GM23338 (cell line): Measurements from ENCODE around the gene GGT6.

Source experiments
- CREB1 ChIP-seq: fragments of 250-450 bp; sonication (Bioruptor Pico); IDR thresholded peaks from 2 replicates; pipeline ENCODE4 v1.5.0; 2020; ENCODE audit warnings: low read depth, mild to moderate bottlenecking, moderate library complexity
- CTCF ChIP-seq, 2 experiments: fragments of 200-600 bp in 1 of 2; sonication (generic) in 1 of 2; conservative IDR thresholded peaks; 2 replicates each; pipeline versions ENCODE4 v1.5.1 to v1.6.1; 2016 to 2017; ENCODE audit warnings: antibody characterized with exemption in 2 of 2, low read depth in 2 of 2, mild to moderate bottlenecking in 2 of 2, moderate library complexity in 1 of 2
- ETS1 ChIP-seq: IDR thresholded peaks from 2 replicates; pipeline ENCODE4 v1.6.1; 2016; ENCODE audit warnings: antibody characterized with exemption
- EZH2 ChIP-seq: fragments of 200-600 bp; sonication (generic); IDR thresholded peaks from one replicate; pipeline ENCODE4 v1.8.0; 2017; ENCODE audit warnings: antibody characterized with exemption, mild to moderate bottlenecking, low read depth; ENCODE audit not compliant: unreplicated experiment
- EZH2phosphoT487 ChIP-seq: fragments of 200-600 bp; sonication (generic); IDR thresholded peaks from one replicate; pipeline ENCODE4 v1.8.1; 2018; ENCODE audit warnings: antibody characterized with exemption; ENCODE audit not compliant: unreplicated experiment
- JUNB ChIP-seq: IDR thresholded peaks from one replicate; pipeline ENCODE4 v1.6.1; 2016; ENCODE audit warnings: antibody characterized with exemption; ENCODE audit not compliant: unreplicated experiment
- NANOG ChIP-seq: IDR thresholded peaks from 2 replicates; pipeline ENCODE4 v1.6.1; 2016; ENCODE audit warnings: antibody characterized with exemption, borderline replicate concordance
- POLR2AphosphoS5 ChIP-seq: IDR thresholded peaks from 2 replicates; pipeline ENCODE4 v1.6.1; 2016; ENCODE audit warnings: antibody characterized with exemption, low read depth
- ZNF114 ChIP-seq: fragments of 250-450 bp; sonication (Bioruptor Pico); IDR thresholded peaks from 2 replicates; pipeline ENCODE4 v1.5.0; 2020; ENCODE audit warnings: mild to moderate bottlenecking, moderate library complexity
- ZNF331 ChIP-seq: fragments of 250-450 bp; sonication (Bioruptor Pico); IDR thresholded peaks from 2 replicates; pipeline ENCODE4 v1.5.0; 2020; ENCODE audit warnings: low read depth, mild to moderate bottlenecking, moderate library complexity
- TF ChIP-seq, protein P1 (sequence below): IDR thresholded peaks from one replicate; pipeline ENCODE4 v1.6.1; 2018; ENCODE audit warnings: antibody characterized with exemption; ENCODE audit not compliant: unreplicated experiment

DNA sequence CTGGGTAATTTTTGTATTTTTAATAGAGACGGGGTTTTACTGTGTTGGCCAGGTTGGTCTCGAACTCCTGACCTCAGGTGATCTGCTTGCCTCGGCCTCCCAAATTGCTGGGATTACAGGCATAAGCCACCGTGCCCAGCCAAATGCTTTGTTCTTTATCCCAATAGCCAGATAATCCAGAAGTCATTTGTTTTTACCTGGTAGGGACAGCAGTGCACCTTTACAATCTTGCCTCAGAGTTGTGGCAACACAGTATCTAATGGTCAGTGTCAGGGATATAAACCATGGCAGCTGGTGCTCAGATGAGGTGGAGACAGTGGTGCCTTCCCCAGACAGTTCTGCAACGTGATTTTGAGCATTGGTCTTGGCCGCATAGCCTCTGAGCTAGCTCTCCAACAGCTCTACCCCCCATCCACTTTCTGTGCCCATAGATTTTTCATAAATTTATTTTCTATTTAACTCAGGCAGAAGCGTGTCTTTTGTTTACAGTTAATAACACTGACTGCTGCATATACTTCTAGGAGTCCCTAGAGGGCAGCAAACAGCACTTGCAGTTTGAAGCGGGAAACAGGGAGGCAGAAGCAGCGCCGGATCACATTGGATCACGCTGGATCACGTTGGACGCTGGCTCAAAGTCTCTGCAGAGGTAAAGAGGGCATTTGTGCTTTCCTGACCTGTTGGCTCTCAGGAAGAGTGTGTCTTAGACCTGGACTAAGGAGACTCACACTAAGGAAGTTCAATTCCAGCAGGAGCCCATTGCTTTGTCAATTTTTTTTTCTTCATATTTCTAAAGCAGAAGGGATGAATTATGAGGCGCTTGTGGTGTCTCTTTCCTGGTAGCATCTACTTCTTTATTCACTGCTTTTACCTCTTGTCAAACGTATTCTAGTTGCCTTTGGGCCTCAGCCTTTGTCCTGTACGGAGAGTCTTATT is 5.1 kb upstream of the GGT6 start:
- TF ChIP-seq, protein P1, sequence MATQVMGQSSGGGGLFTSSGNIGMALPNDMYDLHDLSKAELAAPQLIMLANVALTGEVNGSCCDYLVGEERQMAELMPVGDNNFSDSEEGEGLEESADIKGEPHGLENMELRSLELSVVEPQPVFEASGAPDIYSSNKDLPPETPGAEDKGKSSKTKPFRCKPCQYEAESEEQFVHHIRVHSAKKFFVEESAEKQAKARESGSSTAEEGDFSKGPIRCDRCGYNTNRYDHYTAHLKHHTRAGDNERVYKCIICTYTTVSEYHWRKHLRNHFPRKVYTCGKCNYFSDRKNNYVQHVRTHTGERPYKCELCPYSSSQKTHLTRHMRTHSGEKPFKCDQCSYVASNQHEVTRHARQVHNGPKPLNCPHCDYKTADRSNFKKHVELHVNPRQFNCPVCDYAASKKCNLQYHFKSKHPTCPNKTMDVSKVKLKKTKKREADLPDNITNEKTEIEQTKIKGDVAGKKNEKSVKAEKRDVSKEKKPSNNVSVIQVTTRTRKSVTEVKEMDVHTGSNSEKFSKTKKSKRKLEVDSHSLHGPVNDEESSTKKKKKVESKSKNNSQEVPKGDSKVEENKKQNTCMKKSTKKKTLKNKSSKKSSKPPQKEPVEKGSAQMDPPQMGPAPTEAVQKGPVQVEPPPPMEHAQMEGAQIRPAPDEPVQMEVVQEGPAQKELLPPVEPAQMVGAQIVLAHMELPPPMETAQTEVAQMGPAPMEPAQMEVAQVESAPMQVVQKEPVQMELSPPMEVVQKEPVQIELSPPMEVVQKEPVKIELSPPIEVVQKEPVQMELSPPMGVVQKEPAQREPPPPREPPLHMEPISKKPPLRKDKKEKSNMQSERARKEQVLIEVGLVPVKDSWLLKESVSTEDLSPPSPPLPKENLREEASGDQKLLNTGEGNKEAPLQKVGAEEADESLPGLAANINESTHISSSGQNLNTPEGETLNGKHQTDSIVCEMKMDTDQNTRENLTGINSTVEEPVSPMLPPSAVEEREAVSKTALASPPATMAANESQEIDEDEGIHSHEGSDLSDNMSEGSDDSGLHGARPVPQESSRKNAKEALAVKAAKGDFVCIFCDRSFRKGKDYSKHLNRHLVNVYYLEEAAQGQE, result no peak
- no peak for TF ChIP-seq POLR2AphosphoS5
- TF ChIP-seq EZH2, result no peak
- TF ChIP-seq CTCF (conservative IDR thresholded peaks at IDR 0.05; ENCODE audit: low read depth in 2 of 2), result peak; percentile 84 to 88
- no peak for TF ChIP-seq JUNB
- 0 out of 2 replicates have a peak, but pooled peaks have one; percentile 19 for TF ChIP-seq CREB1 (CRISPR knock-in tag)
- no peak for TF ChIP-seq NANOG
- no peak for TF ChIP-seq EZH2phosphoT487
- TF ChIP-seq ZNF331 (CRISPR knock-in tag), result no peak
- no peak for TF ChIP-seq ETS1
- no peak for TF ChIP-seq ZNF114
